HG03565 (cell line): ENCODE results near the gene KLF12.
A peak's percentile ranks its signal among the peaks of the same experiment; 100 is the strongest.

Source experiments
- ATAC-seq: cut with Tn5 transposase; IDR thresholded peaks from one replicate; pipeline ENCODE4 v1.9.1; 2021; ENCODE audit warnings: mild to moderate bottlenecking, moderate library complexity; ENCODE audit not compliant: unreplicated experiment

The KLF12 gene

GRCh38 chr13:74134221-74134776 lies at the start of gene KLF12:
Gene KLF12, minus strand, starts transcription at chr13:74134404.
- peak; percentile 50 for ATAC-seq

GRCh38 chr13:74182491-74182890 lies 48.3 kb upstream of the KLF12 start:
- ATAC-seq: no peak

GRCh38 chr13:74174810-74175209 lies 40.6 kb upstream of the KLF12 start:
- ATAC-seq: no peak

GRCh38 chr13:74173822-74174221 lies 39.6 kb upstream of the KLF12 start:
- ATAC-seq: no peak

- no peak for ATAC-seq
These were observed 37.4 kb upstream of the KLF12 start for GRCh38 chr13:74171641-74172040.

GRCh38 chr13:74169676-74170075 lies 35.5 kb upstream of the KLF12 start:
- no peak for ATAC-seq

- no peak for ATAC-seq
These were observed 34.1 kb upstream of the KLF12 start for GRCh38 chr13:74168263-74168675.

GRCh38 chr13:74166261-74167004 lies 32.2 kb upstream of the KLF12 start:
- no peak for ATAC-seq

GRCh38 chr13:74162782-74163181 lies 28.6 kb upstream of the KLF12 start:
- no peak for ATAC-seq

- no peak for ATAC-seq
These were observed 27.9 kb upstream of the KLF12 start for GRCh38 chr13:74162135-74162534.

GRCh38 chr13:74158571-74159352 lies 24.6 kb upstream of the KLF12 start:
- ATAC-seq: no peak

- no peak for ATAC-seq
These were observed 23.8 kb upstream of the KLF12 start for GRCh38 chr13:74158028-74158427.

GRCh38 chr13:74154981-74155380 lies 20.8 kb upstream of the KLF12 start:
- no peak for ATAC-seq

GRCh38 chr13:74153316-74153715 lies 19.1 kb upstream of the KLF12 start:
- no peak for ATAC-seq

- ATAC-seq: no peak
These were observed 17.7 kb upstream of the KLF12 start for GRCh38 chr13:74151859-74152258.

GRCh38 chr13:74148352-74148751 lies 14.1 kb upstream of the KLF12 start:
- no peak for ATAC-seq

- ATAC-seq: no peak
These were observed 11.2 kb upstream of the KLF12 start for GRCh38 chr13:74145249-74145975.

- ATAC-seq: no peak
These were observed 10.1 kb upstream of the KLF12 start for GRCh38 chr13:74144269-74144668.

GRCh38 chr13:74142257-74142656 lies 8.1 kb upstream of the KLF12 start:
- ATAC-seq: no peak

GRCh38 chr13:74138241-74138640 lies 4.0 kb upstream of the KLF12 start:
- ATAC-seq: no peak

GRCh38 chr13:74136084-74136658 lies 2.0 kb upstream of the KLF12 start:
- no peak for ATAC-seq
